HG03439 (cell line): Measurements from ENCODE around the gene ITPR2.
"Not testable (repeated sequence)": the region's sequence is repeated elsewhere in the genome, so short reads cannot be mapped to it uniquely, and the experiment has no call there.

ENCODE experiments used
- ATAC-seq: cut with Tn5 transposase; IDR thresholded peaks from one replicate; pipeline ENCODE4 v1.9.1; 2021; ENCODE audit warnings: mild to moderate bottlenecking, moderate library complexity; ENCODE audit not compliant: unreplicated experiment

ITPR2 gene

GRCh38 chr12:26767116-26767515 is 65.9 kb downstream of the ITPR2 start:
- no peak for ATAC-seq

- ATAC-seq = no peak
These were observed 70.8 kb downstream of the ITPR2 start for GRCh38 chr12:26762186-26762585.

GRCh38 chr12:26761775-26762174 is 71.2 kb downstream of the ITPR2 start:
- ATAC-seq = no peak

GRCh38 chr12:26760657-26761293 is 72.2 kb downstream of the ITPR2 start:
- no peak for ATAC-seq

- ATAC-seq = not testable (repeated sequence)
These were observed 77.6 kb downstream of the ITPR2 start for GRCh38 chr12:26755362-26755761.

- no peak for ATAC-seq
These were observed 78.8 kb downstream of the ITPR2 start for GRCh38 chr12:26754148-26754547.

GRCh38 chr12:26751179-26751578 is 81.8 kb downstream of the ITPR2 start:
- ATAC-seq = no peak

- peak; percentile 34 for ATAC-seq
These were observed 82.3 kb downstream of the ITPR2 start for GRCh38 chr12:26750531-26751175.

- peak; percentile 82 for ATAC-seq
These were observed 83.2 kb downstream of the ITPR2 start for GRCh38 chr12:26749781-26750180.

- peak; percentile 48 for ATAC-seq
These were observed 84.1 kb downstream of the ITPR2 start for GRCh38 chr12:26748741-26749431.

GRCh38 chr12:26748412-26748740 is 84.6 kb downstream of the ITPR2 start:
- ATAC-seq = peak; percentile 14

GRCh38 chr12:26746121-26746714 is 86.8 kb downstream of the ITPR2 start:
- ATAC-seq = no peak

- ATAC-seq = no peak
These were observed 88.1 kb downstream of the ITPR2 start for GRCh38 chr12:26744697-26745440.

GRCh38 chr12:26744042-26744626 is 88.9 kb downstream of the ITPR2 start:
- ATAC-seq = no peak

GRCh38 chr12:26741584-26742227 is 91.3 kb downstream of the ITPR2 start:
- ATAC-seq = no peak

GRCh38 chr12:26740991-26741390 is 92.0 kb downstream of the ITPR2 start:
- no peak for ATAC-seq

GRCh38 chr12:26740348-26740747 is 92.6 kb downstream of the ITPR2 start:
- ATAC-seq = no peak

- no peak for ATAC-seq
These were observed 95.4 kb downstream of the ITPR2 start for GRCh38 chr12:26737487-26738030.

- ATAC-seq = no peak
These were observed 96.2 kb downstream of the ITPR2 start for GRCh38 chr12:26736563-26737486.
